Neural cell (in vitro differentiated cells): Measurements from ENCODE around the gene CCT3.

Experiments
- TAF1 ChIP-seq: IDR thresholded peaks from 2 replicates; pipeline ENCODE4 v1.6.1; 2012; ENCODE audit warnings: low read depth
- TF ChIP-seq, protein P1 (sequence below): fragments of 450-650 bp; IDR thresholded peaks from 2 replicates; pipeline ENCODE4 v1.5.1; 2014; ENCODE audit warnings: antibody characterized with exemption, mild to moderate bottlenecking, moderate library complexity; ENCODE audit not compliant: poor library complexity, severe bottlenecking

DNA sequence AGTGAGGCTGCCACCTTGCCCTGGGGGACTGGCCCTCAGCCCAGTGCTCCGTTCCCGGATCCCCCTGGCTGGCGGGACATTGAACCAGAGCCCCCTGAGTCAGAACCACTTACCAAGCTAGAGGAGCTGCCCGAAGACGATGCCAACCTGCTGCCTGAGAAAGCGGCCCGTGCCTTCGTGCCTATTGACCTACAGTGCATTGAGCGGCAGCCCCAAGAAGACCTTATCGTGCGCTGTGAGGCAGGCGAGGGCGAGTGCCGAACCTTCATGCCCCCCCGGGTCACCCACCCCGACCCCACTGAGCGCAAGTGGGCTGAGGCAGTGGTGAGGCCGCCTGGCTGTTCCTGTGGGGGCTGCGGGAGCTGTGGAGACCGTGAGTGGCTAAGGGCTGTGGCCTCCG lies 52.7 kb downstream of the CCT3 start:
- no peak for TF ChIP-seq TAF1
- TF ChIP-seq, protein P1, sequence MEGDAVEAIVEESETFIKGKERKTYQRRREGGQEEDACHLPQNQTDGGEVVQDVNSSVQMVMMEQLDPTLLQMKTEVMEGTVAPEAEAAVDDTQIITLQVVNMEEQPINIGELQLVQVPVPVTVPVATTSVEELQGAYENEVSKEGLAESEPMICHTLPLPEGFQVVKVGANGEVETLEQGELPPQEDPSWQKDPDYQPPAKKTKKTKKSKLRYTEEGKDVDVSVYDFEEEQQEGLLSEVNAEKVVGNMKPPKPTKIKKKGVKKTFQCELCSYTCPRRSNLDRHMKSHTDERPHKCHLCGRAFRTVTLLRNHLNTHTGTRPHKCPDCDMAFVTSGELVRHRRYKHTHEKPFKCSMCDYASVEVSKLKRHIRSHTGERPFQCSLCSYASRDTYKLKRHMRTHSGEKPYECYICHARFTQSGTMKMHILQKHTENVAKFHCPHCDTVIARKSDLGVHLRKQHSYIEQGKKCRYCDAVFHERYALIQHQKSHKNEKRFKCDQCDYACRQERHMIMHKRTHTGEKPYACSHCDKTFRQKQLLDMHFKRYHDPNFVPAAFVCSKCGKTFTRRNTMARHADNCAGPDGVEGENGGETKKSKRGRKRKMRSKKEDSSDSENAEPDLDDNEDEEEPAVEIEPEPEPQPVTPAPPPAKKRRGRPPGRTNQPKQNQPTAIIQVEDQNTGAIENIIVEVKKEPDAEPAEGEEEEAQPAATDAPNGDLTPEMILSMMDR = no peak
